HG03108 (cell line): ENCODE results near the gene NSD2.

Experiments
- ATAC-seq: cut with Tn5 transposase; IDR thresholded peaks from one replicate; pipeline ENCODE4 v1.9.1; 2021; ENCODE audit warnings: moderate library complexity; ENCODE audit not compliant: unreplicated experiment

Gene NSD2

DNA sequence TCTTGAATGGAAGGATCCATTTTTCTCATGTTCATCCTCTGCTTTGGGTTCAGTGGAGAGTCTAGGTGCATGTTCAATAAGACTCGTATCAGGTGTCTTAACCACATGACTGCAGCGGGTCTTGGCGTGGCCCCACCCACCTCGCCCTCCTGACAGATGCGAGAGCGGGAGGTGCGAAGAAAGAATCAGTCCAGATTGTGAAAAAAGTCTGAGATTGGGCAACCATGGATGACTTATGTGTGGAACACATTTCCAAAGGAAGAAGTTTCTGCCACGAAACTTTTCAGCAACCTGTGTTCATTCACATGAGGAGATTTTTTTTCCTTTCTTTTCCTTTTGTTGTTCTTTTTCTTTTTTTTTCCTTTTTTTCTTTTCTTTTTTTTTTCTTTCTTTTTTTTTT lies 66.8 kb downstream of the NSD2 start:
- ATAC-seq = no peak

GRCh38 chr4:1939664-1940509 lies 68.7 kb downstream of the NSD2 start:
- no peak for ATAC-seq

GRCh38 chr4:1940566-1940965 lies 69.4 kb downstream of the NSD2 start:
- no peak for ATAC-seq

DNA sequence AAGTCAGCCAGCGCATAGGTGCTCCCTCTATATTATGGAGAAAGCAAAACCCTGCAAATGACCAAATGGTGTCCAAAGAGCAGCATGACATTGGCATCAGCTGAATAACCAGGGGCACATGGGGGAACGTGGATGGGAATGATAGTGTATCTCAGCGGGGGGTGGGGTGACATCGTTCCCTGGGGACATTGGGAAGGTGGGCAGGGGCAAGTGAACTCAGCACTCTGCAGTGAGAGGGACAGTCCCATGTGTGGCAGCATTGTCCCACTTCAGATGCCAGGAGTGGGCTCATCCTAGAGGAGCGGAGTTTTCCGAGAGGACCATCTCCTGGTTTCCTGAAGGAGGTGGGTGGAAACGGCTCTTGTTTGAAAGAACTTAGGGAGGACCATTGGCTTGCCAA lies 72.7 kb downstream of the NSD2 start:
- no peak for ATAC-seq

GRCh38 chr4:1945124-1945895 lies 74.1 kb downstream of the NSD2 start:
- ATAC-seq = no peak

- no peak for ATAC-seq
Measured at GRCh38 chr4:1945912-1946311, 74.7 kb downstream of the NSD2 start.

DNA sequence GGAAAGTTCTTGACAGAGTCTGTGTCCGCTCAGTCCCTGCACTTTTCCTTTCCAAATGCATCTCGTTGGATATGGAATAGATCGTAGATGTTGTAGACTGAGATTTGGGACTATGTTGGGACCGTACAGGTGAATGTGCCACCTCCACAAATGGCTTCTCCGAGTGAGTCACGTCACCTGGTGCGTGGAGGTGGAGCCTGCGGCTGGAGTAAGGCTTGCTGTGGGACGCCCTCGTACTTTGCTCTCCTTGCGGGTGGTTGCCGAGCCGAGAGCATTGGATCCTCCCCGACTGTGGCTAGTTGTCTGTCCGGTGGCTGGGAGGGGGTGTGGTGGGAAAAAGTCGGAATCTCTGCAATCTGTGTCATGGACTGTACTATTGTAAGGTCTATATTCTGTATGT lies 77.0 kb downstream of the NSD2 start:
- ATAC-seq = no peak

DNA sequence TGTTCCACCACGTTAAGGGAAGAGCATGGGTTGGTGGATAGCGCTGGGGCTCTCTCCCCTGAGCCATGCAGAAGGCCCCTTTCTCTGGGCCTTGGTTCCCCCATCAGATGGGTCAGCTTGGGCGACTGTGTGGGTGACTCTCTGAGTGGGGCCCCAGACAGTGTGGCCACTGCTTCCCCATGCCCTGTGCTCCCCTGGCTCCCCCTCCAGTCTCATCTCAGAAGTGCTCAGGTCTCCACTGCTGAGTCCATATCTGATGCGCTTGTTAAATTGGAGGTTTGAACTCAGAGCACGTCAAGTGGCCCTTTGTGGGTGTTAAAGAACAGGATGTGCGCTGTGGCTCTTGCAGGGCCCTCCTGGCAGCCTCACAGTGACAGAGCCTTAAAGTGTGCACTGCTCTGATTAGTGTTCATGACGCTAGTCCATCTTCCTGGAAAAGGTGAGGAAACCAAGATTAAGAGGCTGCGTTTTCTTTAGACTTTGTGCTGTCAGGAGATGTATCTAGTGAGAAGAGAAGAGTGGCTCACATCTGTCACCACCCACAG lies 77.8 kb downstream of the NSD2 start:
- ATAC-seq = no peak

DNA sequence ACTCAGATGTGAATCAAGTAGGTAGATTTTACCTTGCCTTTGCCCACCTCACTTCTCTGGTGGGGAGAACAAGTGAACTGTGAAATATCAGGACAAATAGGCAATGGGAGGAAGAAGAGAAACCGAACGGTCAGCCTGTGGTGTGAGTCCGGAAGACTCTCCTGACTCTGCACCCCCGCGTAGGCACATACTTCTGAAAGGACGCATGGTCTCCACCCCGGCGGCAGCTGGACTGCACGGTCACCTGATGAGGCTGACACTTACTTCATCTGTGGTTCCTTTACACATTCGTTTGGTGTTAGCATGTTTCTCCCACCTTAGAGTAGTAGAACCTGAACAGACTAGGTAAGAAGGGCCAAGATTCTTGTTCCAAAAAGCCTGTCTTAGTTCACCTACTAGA lies 79.2 kb downstream of the NSD2 start:
- ATAC-seq = no peak

DNA sequence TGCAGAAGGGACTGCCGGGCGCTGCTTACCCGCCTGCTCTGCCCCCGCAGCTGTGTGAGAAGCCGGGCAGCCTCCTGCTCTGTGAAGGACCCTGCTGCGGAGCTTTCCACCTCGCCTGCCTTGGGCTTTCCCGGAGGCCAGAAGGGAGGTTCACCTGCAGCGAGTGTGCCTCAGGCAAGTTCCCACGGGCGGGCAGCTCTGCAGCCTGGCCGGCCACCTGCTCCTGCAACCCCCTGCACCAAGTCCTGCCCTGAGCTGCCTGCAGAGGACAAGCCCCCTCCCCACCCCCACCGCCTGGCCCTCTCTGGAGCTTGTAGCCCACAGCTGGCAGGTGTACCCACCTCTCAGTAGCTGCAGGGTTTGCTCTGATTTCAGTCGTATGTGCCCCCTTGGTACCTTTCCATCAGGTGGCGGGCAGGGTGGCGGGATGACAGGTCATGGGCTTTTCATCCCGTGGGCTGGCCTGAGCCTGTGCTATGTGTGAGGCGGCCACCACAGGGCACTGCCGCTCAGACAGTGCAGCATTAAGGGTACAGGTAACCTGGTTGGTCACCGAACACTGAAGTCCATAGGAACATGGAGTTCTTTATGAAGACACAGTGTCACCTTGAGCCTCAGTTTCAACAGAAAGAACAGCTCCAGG lies 81.0 kb downstream of the NSD2 start:
- ATAC-seq = no peak

DNA sequence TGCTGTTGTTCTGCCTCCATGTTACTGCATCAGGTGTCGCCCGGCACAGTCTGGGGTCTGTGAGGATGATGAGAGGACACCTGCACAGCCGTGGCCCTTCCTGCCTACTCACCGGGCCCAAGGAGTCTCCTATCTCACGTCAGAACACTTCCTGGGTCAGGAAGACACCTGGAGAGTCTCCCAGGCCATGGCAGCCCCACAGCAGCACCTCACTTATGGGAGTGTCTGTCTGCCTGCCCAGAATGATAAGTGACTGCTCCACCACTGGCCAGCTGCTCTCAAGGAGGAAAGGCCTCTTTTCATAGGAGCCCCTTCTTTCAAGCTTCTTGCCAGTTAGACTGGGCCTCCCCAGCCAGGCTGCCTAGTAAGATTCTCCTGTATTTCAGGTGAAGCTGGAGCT lies 81.5 kb downstream of the NSD2 start:
- ATAC-seq = no peak

GRCh38 chr4:1953335-1953734 lies 82.1 kb downstream of the NSD2 start:
- no peak for ATAC-seq

DNA sequence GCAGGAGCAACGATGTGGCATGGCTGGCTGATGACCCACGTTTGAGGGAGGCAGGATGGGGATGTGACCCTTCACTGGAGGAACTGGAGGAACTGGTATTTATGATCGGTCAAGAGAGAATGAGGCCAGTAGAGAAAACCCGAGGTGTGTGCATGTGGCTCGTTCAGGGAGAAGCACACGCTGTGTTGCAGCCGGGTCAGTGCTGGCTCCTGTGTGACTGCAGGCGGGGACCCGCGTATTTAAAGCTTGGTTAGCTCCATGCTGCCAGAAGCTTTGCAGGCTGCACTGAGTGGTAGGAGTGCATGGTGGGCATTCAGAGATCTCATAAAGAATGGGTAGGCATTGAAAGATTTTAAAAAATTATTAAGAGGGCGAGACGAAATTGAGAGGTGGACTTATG lies 85.4 kb downstream of the NSD2 start:
- ATAC-seq = no peak

DNA sequence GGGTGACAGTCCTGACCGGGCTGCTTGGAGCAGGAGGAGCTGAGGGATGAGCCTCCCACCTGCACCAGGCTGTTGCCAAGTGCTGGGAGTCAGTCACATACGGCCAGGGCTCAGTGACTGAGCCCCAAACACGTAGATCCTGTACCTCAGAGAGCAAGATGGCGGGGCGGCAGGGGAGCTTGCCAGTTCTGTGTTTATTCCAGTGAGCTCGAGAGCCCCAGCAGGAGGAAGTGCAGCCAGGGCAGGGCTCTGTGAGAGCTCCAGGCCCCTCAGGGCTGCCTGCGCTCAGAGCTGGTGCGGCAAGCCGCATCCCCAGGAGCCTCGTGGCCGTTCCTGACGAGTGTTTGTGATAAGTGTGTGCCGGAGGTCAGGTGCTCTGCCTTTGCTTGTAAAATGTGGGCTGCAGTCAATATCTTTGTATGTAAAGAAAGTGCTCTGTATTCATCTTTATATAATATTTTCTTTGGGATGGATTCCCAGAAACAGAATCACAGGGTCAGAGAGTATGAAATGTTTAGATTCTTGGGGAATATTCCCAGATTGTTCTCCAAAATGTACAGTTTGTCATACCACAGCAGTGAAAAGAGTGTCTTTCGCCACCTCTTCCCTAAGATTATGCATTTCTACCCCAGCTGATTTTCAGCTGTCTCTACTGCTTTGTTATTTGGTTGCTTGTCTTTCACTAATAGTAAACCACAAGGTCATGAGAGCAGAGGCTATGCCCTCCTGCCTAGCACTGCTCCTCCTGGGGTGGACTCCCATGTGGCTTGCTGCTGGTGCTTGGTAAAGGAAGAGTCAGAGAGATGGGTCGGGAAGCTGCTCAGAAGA lies 87.3 kb downstream of the NSD2 start:
- no peak for ATAC-seq

GRCh38 chr4:1959104-1959384 lies 87.9 kb downstream of the NSD2 start:
- ATAC-seq = no peak

DNA sequence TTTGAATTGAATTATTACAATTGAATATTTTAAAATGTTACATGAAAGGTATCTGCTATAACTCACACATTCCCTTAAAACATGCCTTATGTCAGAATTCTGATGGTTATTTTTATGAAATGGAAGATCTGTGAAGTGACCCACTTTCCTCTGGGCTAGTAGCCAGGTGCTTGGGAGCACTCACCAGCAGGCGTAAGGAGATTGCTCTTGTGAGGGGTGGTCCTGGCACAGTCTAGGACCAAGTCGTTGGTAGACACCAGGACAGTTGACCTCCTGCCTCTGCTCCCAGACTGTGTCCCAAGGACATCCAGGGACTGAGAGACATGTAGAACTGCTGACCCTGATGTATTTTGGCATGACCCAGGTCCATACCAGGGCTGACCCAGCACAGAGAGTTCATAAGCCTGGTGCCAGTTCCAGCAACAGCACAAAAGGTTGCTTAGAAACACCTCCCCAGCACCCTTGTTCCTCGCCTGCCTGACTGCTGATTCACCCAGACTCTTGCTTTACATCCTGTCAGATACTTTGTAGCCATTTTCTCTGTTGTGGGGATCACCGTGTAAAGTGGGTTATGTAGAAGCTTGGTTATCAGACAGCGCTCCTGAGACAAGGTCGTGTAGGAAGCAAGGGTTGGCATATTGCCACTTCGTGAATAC lies 89.1 kb downstream of the NSD2 start:
- no peak for ATAC-seq

DNA sequence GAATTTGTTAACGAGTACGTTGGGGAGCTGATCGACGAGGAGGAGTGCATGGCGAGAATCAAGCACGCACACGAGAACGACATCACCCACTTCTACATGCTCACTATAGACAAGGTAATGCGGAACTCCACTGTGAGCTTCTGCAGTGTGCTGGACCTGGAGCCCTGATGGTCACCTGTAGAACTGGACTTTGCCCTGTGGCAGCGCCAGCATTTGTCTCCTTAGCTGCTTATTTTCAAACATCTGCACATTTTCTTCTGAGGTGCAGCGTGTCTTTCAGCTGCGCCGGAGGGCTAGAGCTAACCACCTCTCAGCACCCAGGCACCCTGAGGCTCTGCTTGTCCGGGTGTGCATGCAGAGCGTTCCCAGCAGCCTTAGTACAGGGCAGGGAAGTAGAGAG lies 89.8 kb downstream of the NSD2 start:
- no peak for ATAC-seq

GRCh38 chr4:1961563-1961962 lies 90.4 kb downstream of the NSD2 start:
- no peak for ATAC-seq

DNA sequence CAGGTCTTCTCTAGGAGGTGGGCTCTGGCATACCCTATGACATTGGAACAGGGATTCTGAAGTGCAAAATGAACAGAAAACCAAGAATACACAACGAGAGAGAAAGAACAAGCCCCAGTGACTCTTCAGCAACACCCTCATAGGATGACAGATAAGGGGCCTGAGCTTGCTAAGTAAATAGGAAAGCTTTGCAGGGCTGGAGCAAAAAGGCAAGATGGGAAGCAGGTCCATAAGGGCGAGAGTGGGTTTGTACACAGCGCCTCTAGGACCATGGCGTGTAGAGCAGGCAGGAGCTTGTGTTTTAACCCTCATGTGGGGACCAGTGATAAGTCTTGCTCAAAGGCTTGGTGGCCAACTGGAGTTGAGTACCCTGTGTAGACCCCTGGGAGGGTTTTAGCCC lies 91.8 kb downstream of the NSD2 start:
- no peak for ATAC-seq

DNA sequence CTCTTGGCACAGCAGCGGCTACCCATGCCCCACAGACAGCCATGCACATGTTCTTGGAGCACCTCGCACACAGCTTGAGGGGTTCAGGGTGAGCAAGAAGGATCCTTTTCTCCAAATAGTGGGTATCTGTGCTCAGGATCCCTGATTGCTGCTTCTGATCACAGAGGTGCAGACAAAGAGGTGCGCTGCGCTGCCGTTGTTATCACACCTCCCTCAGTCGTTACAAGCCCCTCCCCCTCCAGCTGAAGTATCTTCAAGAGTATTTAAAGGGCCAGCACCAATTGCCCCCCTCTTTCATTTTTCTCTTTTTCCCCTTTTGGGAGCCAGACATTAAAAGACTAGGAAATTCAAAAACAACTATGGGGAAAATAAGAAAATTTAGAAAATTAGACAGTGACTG lies 93.2 kb downstream of the NSD2 start:
- ATAC-seq = no peak
